Measurements from ENCODE around the gene VENTX.

Gene VENTX

DNA sequence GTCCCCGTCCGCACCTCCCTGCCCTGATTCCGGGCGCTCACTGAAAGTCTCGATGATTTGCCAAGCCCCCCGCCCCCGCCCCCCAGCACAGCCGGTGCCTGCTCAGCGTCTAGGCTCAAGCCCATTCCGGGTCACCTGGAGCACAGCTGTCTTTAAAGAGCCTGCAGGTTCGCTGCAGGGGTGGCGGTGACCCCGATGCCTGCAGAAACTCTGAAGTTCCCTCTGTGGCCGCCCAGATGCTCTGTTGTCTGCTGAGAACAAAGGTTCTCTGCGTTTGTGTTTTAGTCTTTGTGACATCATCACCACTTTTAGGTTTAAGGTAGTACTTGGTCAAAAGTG is 780 bp downstream of the VENTX start:
- no peak for DNase-seq

DNA sequence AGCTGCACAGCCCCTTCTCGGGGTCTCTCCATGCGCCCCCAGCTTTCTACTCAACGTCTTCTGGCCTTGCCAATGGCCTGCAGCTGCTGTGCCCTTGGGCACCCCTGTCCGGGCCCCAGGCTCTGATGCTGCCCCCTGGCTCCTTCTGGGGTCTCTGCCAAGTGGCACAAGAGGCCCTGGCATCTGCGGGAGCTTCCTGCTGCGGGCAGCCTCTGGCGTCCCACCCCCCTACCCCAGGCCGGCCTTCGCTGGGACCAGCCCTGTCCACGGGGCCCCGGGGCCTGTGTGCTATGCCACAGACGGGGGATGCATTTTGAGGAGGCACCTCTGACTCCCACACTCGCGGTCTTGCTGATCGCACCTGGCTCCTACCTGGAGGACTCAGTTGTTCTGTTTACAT is 2.3 kb downstream of the VENTX start:
- DNase-seq: no peak

GRCh38 chr10:133241501-133242205 is 4.0 kb downstream of the VENTX start:
- no peak for DNase-seq

GRCh38 chr10:133242611-133243356 is 5.1 kb downstream of the VENTX start:
- no peak for DNase-seq

- DNase-seq: no peak
These were observed 5.9 kb downstream of the VENTX start for GRCh38 chr10:133243593-133243992.

DNA sequence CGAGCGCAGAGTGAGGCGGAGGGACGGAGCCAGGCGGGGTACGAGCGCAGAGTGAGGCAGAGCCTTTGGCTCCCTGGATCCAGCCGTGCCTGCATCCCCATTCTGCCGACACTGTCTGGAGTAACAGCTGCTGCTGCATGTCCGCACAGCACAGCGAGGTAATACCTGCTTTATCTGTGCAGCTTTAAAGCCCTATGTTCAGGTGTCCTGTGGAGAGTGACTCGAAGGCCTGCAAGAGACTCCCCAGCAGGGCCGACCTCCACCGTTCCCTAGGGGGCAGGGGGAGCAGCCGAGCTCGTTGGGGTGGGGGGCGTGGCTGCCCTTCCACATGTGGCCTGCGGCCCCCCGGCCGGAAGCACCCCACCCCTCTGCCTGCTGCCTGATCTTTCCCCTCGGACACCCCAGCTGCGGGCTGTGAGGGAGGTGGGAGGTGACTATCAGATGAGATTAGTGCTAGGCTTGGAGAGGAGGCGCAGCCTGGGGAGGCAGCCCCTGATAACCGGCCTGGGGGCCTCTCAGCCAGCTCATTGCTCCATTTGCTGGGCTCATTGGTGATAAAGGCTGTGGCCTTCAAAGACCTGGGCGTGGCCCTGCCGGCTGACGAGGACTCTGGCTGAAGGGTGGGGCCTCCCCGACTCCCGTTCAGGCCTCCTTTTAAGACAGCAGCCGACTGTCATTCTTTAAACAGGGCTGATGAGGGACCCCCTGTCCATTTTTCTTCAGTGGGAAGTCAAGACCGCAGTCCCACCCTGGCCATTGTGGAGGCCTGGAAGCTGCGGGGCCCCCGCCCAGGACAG is 8.0 kb downstream of the VENTX start:
- no peak for DNase-seq

GRCh38 chr10:133246236-133246626 is 8.6 kb downstream of the VENTX start:
- DNase-seq: no peak

DNA sequence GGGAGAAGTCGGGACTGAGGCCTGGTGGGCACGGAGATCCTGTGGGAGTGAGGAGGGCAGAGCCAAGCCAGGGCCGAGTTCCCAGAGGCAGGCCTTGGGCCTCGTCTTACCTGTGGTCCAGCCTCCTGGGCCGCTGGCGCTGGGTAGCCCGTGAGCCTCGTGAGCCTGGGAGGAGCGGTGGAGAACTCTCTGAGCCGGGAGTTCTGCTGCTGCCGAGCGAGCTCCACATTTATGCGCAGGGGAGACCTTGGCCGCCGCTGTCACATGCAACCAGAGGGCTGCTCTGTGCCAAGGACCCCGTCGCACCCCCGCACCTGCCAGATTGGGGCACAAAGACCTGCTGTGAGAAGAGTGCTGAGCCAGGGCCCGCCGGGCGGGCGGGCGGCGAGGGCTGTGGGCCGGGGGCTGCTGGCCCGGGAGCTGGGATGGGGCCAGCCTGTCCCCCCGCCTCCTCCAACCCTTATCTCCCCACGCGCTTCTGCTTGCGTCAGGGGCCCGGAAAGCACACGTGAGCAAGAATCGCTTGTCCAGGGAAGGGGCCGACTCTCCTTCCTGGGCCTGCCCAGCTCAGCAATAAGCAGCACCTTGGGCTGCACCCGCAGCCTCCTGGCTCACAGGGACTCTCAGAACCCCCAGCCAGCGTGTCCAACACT is 10.2 kb downstream of the VENTX start:
- no peak for DNase-seq

GRCh38 chr10:133248334-133248715 is 10.7 kb downstream of the VENTX start:
- DNase-seq: no peak

DNA sequence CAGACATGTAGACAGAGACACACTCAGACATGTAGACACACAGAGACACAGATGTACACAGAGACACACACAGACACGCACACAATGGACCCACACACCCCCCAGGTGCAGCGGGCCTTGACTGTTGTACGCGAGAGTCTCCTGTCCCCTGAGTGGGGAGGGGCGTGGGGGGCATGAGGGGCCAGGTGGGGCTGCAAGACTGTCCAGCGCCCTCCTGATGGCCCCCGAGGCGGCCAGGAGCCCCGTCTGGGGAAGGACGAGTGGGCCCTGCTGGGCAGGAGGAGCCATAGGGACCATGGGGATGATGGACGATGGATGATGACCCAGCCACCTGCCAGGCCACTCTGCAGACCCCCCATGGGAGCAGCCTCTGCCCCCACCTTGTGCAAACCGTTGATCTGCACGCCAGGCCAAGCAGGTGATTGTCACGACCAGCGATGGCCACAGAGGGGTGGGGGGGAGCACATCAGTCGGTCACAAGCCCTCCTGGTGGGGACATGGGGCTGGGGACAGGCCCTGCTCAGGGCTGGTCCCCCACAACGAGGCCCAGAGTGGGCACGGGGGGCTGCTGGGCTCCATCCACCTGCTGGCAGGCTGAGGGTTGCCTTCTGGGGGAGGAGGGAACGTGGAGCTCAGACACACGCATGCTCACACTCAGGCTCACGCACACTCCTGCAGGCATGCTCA is 11.6 kb downstream of the VENTX start:
- DNase-seq: no peak

DNA sequence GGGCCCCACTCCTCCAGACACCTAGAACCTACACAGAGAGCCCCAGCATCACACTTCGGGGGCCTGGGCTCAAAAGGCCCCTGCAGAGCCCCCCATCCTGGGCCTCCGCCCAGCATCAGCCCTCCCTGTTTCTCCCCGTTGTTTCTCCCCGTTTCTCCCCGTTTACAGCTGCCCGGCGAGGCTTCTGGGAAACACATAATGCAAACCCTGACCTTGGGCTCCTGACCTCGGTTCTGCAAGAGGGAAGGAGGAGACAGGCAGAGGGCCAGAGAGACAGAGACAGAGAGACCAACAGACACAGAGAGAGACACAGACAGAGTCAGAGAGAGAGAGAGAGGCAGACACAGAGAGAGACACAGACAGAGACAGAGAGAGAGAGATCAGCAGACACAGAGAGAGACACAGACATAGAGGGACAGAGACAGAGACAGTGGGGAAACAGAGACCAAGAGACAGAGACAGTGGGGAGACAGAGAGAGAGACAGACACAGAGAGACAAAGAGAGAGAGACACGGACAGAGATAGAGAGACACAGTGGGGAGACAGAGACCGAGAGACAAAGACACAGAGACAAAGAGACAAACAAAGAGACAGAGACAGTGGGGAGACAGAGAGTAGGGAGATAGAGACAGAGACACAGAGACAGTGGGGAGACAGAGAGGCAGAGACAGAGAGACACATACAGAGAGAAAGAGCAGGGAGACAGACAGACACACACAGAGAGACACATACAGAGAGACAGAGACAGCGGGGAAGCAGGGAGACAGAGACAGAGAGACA is 12.5 kb downstream of the VENTX start:
- DNase-seq: no peak

GRCh38 chr10:133251388-133252222 is 13.9 kb downstream of the VENTX start:
- DNase-seq: no peak

DNA sequence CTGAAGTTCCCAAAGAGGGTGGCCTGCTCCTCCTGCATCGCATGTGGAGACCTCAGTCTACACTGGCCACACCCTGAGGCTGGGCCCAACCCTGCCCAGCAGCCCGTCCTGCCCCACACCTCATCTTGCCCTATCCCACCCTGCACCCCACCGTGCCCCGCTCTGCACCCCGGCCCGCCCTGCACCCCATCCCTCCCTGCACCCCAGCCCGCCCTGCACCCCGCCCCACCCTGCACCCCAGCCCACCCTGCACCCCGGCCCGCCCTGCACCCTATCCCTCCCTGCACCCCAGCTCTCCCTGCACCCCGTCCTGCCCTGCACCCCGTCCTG is 14.5 kb downstream of the VENTX start:
- DNase-seq: no peak

DNA sequence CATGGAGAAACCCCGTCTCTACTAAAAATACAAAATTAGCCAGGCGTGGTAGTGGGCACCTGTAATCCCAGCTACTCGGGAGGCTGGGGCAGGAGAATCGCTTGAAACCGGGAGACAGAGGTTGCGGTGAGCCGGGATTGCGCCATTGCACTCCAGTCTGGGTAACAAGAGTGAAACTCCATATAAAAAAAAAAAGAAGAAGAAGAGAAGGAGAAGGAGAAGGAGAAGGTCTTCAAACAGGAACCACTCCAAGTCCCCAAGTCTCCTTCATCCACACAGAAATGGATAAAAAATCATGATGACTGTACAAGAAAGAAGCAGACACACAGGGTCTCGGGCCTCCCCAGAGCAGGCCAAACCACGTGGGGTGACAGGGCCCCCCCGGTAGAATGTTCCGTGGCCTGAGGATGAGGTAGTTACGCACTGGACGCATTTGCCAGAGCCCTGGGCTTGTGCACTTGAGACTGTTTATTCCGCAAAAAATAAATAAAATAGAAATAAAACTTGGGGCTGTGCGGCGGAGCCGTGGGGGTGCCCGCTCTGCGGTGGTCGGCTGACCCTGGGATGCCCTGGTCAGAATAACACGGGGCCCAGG is 15.8 kb downstream of the VENTX start:
- no peak for DNase-seq

- DNase-seq: no peak
These were observed 16.9 kb downstream of the VENTX start for GRCh38 chr10:133254421-133255120.

- no peak for DNase-seq
These were observed 17.7 kb downstream of the VENTX start for GRCh38 chr10:133255323-133255722.

DNA sequence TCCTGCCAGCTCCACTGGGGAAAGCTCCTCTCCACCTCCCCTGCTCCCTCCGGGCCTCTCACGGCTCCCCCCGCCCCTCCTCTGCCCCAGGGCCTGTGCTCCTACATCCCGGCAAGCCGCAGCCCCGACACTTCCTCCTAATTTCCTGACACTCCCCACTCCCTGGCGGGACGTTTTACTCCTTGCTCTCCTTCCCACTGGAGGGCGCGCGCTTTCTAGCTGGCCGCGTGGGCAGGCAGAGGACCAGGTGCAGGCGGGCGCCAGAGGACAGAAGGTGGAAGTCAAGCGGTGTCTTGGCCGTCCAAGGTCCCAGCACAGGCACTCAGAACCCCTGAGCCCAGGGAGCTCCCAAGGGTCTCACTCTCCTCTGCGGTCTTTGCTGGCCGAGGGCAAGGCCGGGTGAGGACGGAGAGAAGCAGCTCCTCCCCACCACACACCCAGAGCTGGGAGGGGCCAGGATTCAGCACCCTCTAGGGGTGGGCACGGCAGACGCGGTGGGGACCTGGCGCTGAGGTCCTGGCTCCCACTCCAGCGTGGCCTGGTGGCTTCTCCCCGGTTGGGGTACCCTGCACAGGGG is 19.9 kb downstream of the VENTX start:
- no peak for DNase-seq

GRCh38 chr10:133258066-133258817 is 20.6 kb downstream of the VENTX start:
- no peak for DNase-seq

Measured in eye (tissue), 1 donor.